WTC11 (cell line): ENCODE data around the gene BBLN.

ENCODE experiments used
- ATF1 ChIP-seq: sonication (generic); formaldehyde crosslinking; IDR thresholded peaks from 2 replicates; pipeline ENCODE4 v1.8.1; 2023; ENCODE audit warnings: mild to moderate bottlenecking, moderate library complexity, missing genetic modification reagents
- SMAD3 ChIP-seq: sonication (generic); formaldehyde crosslinking; IDR thresholded peaks from 2 replicates; pipeline ENCODE4 v1.8.0; 2022; ENCODE audit warnings: missing genetic modification reagents, mild to moderate bottlenecking, borderline replicate concordance
- SP1 ChIP-seq: sonication (generic); formaldehyde crosslinking; conservative IDR thresholded peaks from 2 replicates; pipeline ENCODE4 v1.8.1; 2022; ENCODE audit warnings: missing genetic modification reagents
- ZNF263 ChIP-seq: sonication (generic); formaldehyde crosslinking; IDR thresholded peaks from 2 replicates; pipeline ENCODE4 v1.8.1; 2022; ENCODE audit warnings: low read depth, mild to moderate bottlenecking, moderate library complexity, missing genetic modification reagents
- TF ChIP-seq, protein P1 (sequence below): fragments of 200-600 bp; IDR thresholded peaks from 2 replicates; pipeline ENCODE4 v1.8.0; 2022; ENCODE audit warnings: antibody characterized with exemption
- TF ChIP-seq, protein P2 (sequence below): sonication (generic); formaldehyde crosslinking; IDR thresholded peaks from 2 replicates; pipeline ENCODE4 v1.8.1; 2023; ENCODE audit warnings: mild to moderate bottlenecking, missing genetic modification reagents, moderate library complexity

DNA sequence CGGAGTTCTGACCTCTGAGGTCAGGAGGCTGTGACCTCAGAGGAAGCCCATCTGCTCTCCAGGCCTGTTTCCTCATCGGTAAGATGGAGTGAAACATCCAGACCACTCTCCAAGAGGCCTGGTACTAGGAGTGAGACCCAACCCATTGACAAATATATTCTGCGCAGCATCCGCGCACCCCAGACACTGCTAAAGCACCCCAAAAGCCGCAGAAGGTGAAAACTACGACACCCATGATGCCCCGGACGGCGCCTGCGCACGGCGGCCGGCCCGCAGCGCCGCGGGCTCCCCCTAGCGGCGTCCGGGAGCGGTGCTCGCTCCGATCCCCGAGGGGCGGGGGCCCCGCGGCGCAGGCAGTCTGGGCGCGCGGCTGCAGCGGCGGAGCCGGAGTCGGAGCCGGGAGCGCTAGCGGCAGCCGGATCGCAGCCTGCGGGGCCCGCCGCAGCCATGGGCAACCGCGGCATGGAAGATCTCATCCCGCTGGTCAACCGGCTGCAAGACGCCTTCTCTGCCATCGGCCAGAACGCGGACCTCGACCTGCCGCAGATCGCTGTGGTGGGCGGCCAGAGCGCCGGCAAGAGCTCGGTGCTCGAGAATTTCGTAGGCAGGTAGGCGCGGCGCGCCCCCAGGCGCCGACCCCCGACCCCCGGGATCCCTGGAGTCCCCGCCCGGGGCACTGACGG lies 43.1 kb downstream of the BBLN start, which contains the start of gene DNM1:
- no peak for TF ChIP-seq SP1
- TF ChIP-seq, protein P1, sequence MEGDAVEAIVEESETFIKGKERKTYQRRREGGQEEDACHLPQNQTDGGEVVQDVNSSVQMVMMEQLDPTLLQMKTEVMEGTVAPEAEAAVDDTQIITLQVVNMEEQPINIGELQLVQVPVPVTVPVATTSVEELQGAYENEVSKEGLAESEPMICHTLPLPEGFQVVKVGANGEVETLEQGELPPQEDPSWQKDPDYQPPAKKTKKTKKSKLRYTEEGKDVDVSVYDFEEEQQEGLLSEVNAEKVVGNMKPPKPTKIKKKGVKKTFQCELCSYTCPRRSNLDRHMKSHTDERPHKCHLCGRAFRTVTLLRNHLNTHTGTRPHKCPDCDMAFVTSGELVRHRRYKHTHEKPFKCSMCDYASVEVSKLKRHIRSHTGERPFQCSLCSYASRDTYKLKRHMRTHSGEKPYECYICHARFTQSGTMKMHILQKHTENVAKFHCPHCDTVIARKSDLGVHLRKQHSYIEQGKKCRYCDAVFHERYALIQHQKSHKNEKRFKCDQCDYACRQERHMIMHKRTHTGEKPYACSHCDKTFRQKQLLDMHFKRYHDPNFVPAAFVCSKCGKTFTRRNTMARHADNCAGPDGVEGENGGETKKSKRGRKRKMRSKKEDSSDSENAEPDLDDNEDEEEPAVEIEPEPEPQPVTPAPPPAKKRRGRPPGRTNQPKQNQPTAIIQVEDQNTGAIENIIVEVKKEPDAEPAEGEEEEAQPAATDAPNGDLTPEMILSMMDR, result peak; percentile 94
- TF ChIP-seq ATF1, result no peak
- no peak for TF ChIP-seq SMAD3 (CRISPR knock-in tag)
- TF ChIP-seq ZNF263 (CRISPR knock-in tag), result no peak
- TF ChIP-seq, protein P2, sequence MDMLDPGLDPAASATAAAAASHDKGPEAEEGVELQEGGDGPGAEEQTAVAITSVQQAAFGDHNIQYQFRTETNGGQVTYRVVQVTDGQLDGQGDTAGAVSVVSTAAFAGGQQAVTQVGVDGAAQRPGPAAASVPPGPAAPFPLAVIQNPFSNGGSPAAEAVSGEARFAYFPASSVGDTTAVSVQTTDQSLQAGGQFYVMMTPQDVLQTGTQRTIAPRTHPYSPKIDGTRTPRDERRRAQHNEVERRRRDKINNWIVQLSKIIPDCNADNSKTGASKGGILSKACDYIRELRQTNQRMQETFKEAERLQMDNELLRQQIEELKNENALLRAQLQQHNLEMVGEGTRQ (CRISPR knock-in tag), result no peak
